H54 (cell line): ENCODE data around the gene TRERF1.

ENCODE experiments used
- DNase-seq: peaks from one replicate; pipeline ENCODE4 v3.0.0; 2011; ENCODE audit warnings: low spot score, mixed read lengths; ENCODE audit not compliant: insufficient read length
- FAIRE-seq: peaks from 3 replicates; lab custom pipeline; 2011; peaks lifted over from hg19 to GRCh38; lab: Jason Lieb, UNC
- POLR2A ChIP-seq: IDR thresholded peaks from 2 replicates; pipeline ENCODE4 v1.6.1; 2011; ENCODE audit warnings: low read depth, mild to moderate bottlenecking, low read length

TRERF1 gene

GRCh38 chr6:42366011-42366705, 85.6 kb downstream of the TRERF1 start:
- TF ChIP-seq POLR2A = no peak
- FAIRE-seq (no peak), DNase-seq (no peak)

DNA sequence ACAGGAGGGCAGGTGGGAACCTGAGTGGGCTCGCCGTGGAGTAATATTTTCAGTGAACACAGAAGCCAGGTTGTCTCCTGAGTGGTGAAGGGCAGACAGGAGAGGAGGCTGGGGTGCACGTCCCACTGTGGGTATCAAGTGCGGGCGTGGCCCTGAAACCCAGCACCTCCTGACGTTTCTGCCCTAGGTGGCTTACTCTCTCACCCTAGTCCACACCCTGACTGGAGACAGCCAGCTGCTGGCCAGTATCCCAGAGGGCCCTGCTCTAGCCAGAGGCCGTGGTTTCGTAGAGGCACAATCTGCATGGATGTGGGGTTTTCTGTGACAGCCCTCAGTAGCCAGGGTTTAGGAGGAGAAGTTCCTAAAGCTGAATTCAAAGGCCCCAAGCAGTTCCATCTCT, 86.7 kb downstream of the TRERF1 start:
- FAIRE-seq (no peak), DNase-seq (no peak)
- no peak for TF ChIP-seq POLR2A

- TF ChIP-seq POLR2A = no peak
- DNase-seq = no peak
- no peak for FAIRE-seq
These were observed 87.5 kb downstream of the TRERF1 start for GRCh38 chr6:42363926-42364849.

DNA sequence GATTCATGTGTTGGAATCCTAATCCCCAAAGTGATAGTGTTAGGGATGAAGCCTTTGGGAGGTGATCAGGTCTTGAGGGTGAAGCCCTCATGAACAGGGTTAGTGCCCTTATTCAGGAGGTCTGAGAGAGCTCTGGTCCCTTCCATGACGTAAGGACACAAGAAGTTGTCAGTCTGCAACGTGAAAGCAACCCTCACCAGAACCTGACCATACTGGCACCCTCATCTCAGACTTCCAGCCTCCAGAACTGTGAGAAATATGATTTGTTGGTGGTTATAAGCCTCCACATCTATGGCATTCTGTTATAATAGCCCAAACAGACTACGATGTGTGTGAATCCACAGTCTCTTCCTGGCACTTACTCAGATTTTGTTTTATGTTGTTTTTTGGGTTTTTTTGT, 90.7 kb downstream of the TRERF1 start:
- DNase-seq (no peak), FAIRE-seq (no peak)
- TF ChIP-seq POLR2A = no peak

DNA sequence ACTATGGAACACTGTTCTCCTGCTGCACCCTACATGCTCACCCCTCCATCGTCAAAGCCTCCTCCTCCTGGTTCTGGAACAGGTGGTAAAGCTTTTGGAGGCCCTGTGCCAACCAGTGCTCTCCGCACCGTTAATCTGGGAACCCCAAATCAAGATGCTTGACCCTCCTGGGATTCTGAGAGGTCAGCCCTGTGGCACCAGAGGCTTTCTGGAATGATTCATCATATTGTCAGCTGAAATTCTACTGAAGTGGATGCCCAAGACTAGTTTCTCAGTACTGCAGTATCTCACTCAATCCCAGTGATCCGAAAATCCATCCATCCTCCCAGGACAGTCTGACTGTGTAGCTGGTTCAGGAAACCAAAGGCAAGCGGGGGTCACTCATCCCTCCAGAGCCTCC, 92.7 kb downstream of the TRERF1 start:
- peak; percentile 43 for FAIRE-seq
- TF ChIP-seq POLR2A = no peak
- peak; percentile 34 for DNase-seq

- TF ChIP-seq POLR2A = no peak
These were observed 96.3 kb downstream of the TRERF1 start for GRCh38 chr6:42355416-42355815.

GRCh38 chr6:42354702-42355101, 97.0 kb downstream of the TRERF1 start:
- DNase-seq = no peak
- FAIRE-seq = no peak
- TF ChIP-seq POLR2A = no peak

More at GRCh38 chr6:42355416-42355815, 96.3 kb downstream of the TRERF1 start:
- DNase-seq (no peak), FAIRE-seq (no peak)

DNA sequence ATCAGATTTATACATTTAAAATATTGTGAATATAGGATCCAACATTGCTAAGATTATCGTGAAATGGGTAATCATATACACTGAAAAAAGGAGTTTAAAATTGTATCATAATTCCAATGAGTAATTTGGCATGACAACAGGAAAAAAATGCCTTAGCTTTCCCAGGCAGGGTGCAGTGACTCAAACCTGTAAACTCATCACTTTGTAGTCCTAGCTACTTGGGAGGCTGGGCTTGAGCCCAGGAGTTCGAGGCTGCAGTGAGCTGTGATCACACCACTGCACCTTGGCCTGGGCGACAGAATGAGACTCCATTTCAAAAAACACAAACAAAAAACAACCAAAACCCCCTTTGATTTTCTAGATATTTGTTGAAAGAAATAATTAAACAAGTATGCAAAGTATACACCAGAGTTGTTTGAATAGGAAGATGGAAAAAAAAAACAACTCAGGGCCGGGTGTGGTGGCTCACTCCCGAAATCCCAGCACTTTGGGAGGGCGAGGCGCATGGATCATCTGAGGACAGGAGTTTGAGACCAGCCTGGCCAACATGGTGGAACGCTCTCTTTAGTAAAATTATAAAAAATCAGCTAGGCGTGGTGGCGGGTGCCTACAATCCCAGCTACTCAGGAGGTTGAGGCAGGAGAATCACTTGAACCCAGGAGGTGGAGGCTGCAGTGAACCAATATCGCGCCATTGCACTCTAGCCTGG, 98.7 kb downstream of the TRERF1 start:
- DNase-seq = peak; percentile 54
- FAIRE-seq = peak; percentile 85
- no peak for TF ChIP-seq POLR2A

DNA sequence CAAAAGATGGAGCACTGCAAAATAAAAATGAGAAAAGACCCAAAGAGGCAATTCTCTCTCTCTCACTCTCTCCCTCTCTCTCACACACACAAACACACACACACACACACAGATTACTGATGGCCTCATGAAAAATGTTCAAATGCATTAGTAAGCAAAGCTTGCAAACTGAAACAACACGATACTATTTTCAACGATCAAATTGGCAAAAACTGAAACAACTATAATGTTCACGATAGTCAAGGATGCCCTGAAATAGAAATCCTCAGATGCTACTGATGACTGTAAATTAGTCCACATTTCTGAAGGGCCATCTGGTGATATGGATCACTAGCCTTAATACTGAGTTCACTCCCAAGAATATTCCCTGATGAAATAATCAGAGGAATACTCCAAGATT, 100.8 kb downstream of the TRERF1 start:
- DNase-seq = no peak
- TF ChIP-seq POLR2A = no peak
- FAIRE-seq = no peak

DNA sequence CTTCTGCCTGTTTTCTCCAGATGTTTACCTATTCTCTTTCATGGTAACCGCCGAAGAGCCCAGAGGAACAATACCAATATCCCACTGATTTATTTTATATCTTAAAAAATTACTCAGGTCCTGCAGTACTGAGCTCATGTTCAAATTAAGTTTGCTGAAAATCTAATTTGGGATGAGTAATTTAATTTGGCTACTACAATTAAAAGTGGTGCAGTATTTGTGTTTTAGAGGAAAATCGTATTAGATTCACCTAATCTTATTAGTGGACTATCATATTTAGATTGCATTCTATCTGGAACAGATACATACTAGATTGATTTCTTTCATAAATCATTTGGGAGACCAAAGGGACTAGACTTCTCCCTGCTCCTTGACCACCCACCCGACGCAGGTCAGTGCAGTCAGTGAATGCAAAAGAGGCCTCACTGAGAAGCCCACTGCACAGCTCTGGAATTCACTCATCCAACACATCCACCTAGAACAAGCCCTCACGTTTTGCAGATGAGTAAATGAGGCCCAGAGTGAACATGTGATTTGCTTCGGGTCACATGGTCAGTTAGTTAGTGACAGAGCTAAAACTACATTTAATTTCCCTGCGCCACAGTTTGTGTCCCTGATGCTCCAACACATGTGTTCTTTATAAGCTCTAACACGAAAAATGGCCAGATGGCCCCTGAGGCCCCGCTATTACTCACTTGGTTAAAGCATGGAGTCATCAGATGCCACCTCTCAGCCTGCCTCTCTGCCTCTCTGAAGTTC, 101.8 kb downstream of the TRERF1 start:
- TF ChIP-seq POLR2A = no peak
- FAIRE-seq (no peak), DNase-seq (no peak)

DNA sequence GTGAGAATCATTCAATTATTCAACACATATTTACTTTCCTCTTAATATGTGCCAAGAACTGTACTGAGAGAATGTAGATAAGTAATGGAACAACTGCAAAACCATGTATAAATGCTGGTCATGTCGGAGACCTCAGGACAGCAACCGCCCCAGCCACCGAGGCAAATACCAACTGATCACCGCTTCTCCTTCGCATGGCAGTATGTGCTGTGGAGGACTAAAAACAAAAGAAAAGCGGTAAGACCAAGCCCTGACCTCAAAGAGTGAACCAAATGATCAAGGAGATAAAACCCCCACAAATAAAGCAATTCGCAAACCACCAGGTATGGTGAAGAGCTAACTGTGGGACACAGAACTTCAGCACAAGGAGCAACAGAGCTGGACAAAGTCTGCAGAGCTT, 104.3 kb downstream of the TRERF1 start:
- FAIRE-seq = no peak
- no peak for DNase-seq
- TF ChIP-seq POLR2A = no peak

- no peak for TF ChIP-seq POLR2A
- FAIRE-seq = no peak
- no peak for DNase-seq
These were observed 105.9 kb downstream of the TRERF1 start for GRCh38 chr6:42345696-42346416.

DNA sequence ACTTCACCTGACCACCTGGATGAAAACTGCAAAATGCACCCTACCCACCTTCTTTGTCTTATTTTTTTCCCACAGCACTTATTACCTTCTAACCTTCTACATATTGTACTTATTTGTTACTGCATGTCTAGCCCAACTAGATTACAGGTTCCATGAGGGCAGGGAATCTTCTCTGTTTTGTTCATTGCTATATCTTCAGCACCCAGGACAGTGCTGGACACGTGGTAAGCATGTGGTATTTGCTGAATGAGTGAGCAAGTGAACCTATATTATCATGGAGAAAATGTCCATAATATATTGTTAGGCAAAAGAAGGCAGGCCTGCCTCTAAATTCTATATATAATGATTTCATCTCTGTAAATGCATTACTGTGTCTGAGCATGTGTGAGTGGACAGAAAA, 107.0 kb downstream of the TRERF1 start:
- DNase-seq = no peak
- no peak for TF ChIP-seq POLR2A
- FAIRE-seq = no peak
